ENCODE data around the gene CCR7. TPM values are rescaled to one million over a fixed set of nuclear protein-coding genes. Genes with fewer than 3 reads are reported as not detected.

CCR7 gene
- total and polyA plus RNA-seq, 7 experiments from 2014 or later = 153 to 2,301 (median 633) TPM

DNA sequence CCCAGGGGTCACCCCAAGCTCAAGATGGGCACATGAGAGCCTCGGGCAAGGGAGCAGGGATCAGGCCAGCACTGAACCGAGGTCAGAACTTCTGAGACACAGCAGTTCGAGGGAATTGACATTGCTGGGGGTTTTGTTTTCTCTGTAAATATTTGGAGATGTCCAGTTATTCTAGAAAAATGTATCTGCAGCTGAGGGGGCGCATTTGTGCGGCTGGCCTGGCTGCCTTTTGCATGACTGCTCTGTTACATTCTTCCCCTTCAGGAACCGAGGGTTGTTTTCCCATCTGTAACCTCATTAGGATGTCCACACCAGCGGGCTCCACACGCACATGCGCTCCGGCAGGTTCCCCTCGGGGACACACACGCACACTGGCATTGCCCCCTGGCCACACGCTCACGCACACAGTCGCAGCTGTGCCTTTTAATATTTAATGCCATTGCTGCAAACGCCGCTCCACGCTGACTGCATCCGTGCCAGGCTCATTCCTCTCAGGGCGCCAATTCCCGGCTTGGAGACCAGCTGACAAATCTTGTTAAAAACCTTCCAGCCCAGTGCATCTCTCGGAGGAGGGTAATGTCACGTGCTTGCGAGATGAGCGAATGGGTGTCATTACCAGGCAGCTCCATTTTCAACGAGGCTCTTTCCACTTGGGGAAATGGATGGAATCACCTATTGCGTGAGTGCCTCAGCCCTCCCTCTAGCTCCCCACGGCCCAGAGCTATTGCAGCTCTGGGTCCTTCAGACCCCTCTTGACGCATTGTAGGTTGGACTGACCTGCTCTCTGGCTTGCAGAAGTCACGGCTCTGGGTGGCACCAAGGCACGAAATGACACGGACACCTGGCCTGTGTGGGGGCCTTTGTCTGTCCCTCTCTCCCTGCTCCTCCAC is 13.1 kb downstream of the CCR7 start:
- Mint-ChIP-seq H3K27me3 (no peaks in the 10 kb centered on the region), H3K4me3 (peak overlapping the region in 9 of 10 donors; percentile 4 to 100 (median 58)), H3K36me3 (peaks cover 5 to 48% (median 24%) of the 10 kb centered on the region in 5 donors), H3K4me1 (peaks cover 59 to 100% (median 98%) of the 10 kb centered on the region in 7 donors), H3K9me3 (peaks cover 0 to 10% (median 0%) of the 10 kb centered on the region in 11 donors), H3K27ac (peak overlapping the region; percentile 76 to 100 (median 99))
- ATAC-seq (peak; percentile 2), DNase-seq (peak in 2 of 9 donors; percentile 33 to 43)
- H3K36me3 ChIP-seq (ENCODE audit: control insufficient read depth in 2 of 3, insufficient read depth in 3 of 3, low read length in 3 of 3) = peaks cover 11 to 49% (median 25%) of the 10 kb centered on the region in 3 experiments
- H3K4me1 ChIP-seq (ENCODE audit: control insufficient read depth in 2 of 2, insufficient read depth in 2 of 2, low read length in 2 of 2) = peaks cover 52 to 93% of the 10 kb centered on the region in 2 donors
- no peaks in the 10 kb centered on the region for H3K27me3 ChIP-seq (ENCODE audit: control insufficient read depth in 2 of 2, insufficient read depth in 2 of 2, low read length in 2 of 2)
- peak overlapping the region; percentile 79 for H3K27ac ChIP-seq (ENCODE audit: low read depth, low read length)
- no peaks in the 10 kb centered on the region for H3K9me3 ChIP-seq (ENCODE audit: control insufficient read depth in 2 of 3, low read length in 3 of 3)
- ChIA-PET POLR2A (interaction anchor here (0.6 to 45.4 kb wide), 20 partner anchors 5 to 1137 kb away, joined by 3 to 2132 read pairs (median 4); partner anchors contain the start of genes CCR7, KRTAP16-1 and SMARCE1), CTCF (interaction anchor here (0.6 to 16.3 kb wide), 6 partner anchors 10 to 74 kb away, joined by 3 to 425 read pairs (median 16); partner anchors contain the start of gene CCR7)
- intact Hi-C loops (cut with micrococcal nuclease) = no loop called here
- H3K4me3 ChIP-seq (ENCODE audit: low read length) = no peak overlapping the region

DNA sequence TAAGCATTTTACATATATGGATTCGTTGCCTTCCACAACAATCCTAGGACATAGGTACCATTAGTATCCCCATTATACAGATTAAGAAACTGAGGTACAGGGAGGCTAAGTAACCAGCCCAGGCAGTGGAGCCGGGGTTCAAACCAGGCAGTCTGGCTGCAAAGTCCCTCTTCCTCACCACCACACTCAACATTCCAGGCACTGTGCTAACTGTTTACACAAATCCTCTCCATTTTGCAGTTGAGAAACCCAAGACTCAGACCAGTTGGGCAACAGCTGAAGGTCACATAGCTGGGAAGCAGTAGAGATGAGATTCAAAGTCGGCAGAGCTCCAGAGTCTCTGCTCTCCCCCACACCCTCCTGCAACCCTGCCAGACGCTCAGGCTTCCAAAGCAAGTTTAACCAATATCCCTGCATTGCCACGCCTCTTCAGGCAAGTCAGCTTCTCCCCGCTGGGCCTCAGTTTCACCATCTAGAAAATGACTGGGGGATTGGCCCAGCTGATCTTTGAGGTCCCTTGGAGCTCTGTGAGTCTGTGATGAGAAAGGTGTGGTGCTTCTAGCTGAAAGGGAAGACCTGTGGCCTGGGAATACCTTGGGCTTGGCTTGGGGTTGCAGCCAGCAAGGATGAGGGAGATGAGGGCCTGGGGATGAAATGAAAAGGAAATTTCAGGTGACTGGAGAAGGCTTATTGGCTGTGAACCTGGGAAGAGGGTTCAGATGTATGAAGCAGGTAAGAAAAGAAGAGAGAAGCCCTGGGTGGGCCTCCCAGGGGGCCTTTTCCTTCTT is 14.0 kb downstream of the CCR7 start:
- ATAC-seq (no peak), DNase-seq (peak in 1 of 9 donors; percentile 36)
- Histone ChIP-seq H3K27me3 (ENCODE audit: control insufficient read depth in 2 of 2, insufficient read depth in 2 of 2, low read length in 2 of 2) (no peaks in the 10 kb centered on the region), H3K36me3 (ENCODE audit: control insufficient read depth in 2 of 3, insufficient read depth in 3 of 3, low read length in 3 of 3) (peaks cover 11 to 41% (median 21%) of the 10 kb centered on the region in 3 experiments), H3K4me1 (ENCODE audit: control insufficient read depth in 2 of 2, insufficient read depth in 2 of 2, low read length in 2 of 2) (peaks cover 56 to 93% of the 10 kb centered on the region in 2 donors), H3K9me3 (ENCODE audit: control insufficient read depth in 2 of 3, low read length in 3 of 3) (no peaks in the 10 kb centered on the region), H3K4me3 (ENCODE audit: low read length) (no peak overlapping the region), H3K27ac (ENCODE audit: low read depth, low read length) (peak overlapping the region; percentile 63)
- ChIA-PET POLR2A (interaction anchor here (0.6 to 45.4 kb wide), 17 partner anchors 4 to 1138 kb away, joined by 3 to 2132 read pairs (median 6); partner anchors contain the start of genes CCR7, KRTAP16-1 and SMARCE1), CTCF (interaction anchor here (0.6 to 16.3 kb wide), 6 partner anchors 11 to 1114 kb away, joined by 3 to 425 read pairs (median 11); partner anchors contain the start of gene CCR7)
- peaks cover 59 to 100% (median 98%) of the 10 kb centered on the region in 7 donors for H3K4me1 Mint-ChIP-seq
- H3K4me3 Mint-ChIP-seq = peak overlapping the region in 6 of 10 donors; percentile 25 to 99 (median 35)
- peaks cover 0 to 10% (median 0%) of the 10 kb centered on the region in 11 donors for H3K9me3 Mint-ChIP-seq
- H3K36me3 Mint-ChIP-seq = peaks cover 5 to 43% (median 23%) of the 10 kb centered on the region in 5 donors
- peak overlapping the region; percentile 72 to 100 (median 93) for H3K27ac Mint-ChIP-seq
- no peaks in the 10 kb centered on the region for H3K27me3 Mint-ChIP-seq
- intact Hi-C loops (cut with micrococcal nuclease) = no loop called here

DNA sequence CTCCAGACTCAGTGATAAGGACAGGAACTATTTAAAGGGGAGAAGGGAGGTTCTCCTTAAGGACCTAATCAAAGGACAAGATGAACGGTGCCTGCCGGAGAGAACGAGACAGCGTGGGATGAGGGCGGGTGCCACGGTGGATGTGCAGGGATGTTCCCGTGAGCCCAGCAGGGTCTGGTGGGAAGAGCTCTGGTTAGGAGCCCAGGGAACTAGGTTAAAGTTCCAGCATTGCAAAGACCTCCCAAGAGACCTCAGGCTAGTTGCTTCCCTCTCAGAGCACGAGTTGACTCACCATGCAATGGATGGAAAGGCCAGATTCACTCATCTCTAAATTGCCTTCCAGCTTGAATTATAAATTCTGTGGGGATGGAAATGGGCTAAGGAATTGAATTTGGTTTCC is 14.7 kb downstream of the CCR7 start:
- ATAC-seq = no peak
- H3K4me3 Mint-ChIP-seq = peak overlapping the region in 7 of 10 donors; percentile 33 to 99 (median 55)
- H3K4me3 ChIP-seq (ENCODE audit: low read length) = no peak overlapping the region
- H3K4me1 ChIP-seq (ENCODE audit: control insufficient read depth in 2 of 2, insufficient read depth in 2 of 2, low read length in 2 of 2) = peaks cover 56 to 94% of the 10 kb centered on the region in 2 donors
- peaks cover 0 to 10% (median 0%) of the 10 kb centered on the region in 11 donors for H3K9me3 Mint-ChIP-seq
- no peaks in the 10 kb centered on the region for H3K27me3 Mint-ChIP-seq
- H3K27ac ChIP-seq (ENCODE audit: low read depth, low read length) = peak overlapping the region; percentile 63
- no peaks in the 10 kb centered on the region for H3K9me3 ChIP-seq (ENCODE audit: control insufficient read depth in 2 of 3, low read length in 3 of 3)
- no peaks in the 10 kb centered on the region for H3K27me3 ChIP-seq (ENCODE audit: control insufficient read depth in 2 of 2, insufficient read depth in 2 of 2, low read length in 2 of 2)
- CTCF ChIA-PET = interaction anchor here (0.8 to 16.3 kb wide), 5 partner anchors 12 to 1115 kb away, joined by 3 to 425 read pairs (median 19); partner anchors contain the start of gene CCR7
- peaks cover 11 to 34% (median 21%) of the 10 kb centered on the region in 3 experiments for H3K36me3 ChIP-seq (ENCODE audit: control insufficient read depth in 2 of 3, insufficient read depth in 3 of 3, low read length in 3 of 3)
- intact Hi-C loops (cut with micrococcal nuclease) = no loop called here
- H3K36me3 Mint-ChIP-seq = peaks cover 5 to 42% (median 23%) of the 10 kb centered on the region in 5 donors
- POLR2A ChIA-PET = interaction anchor here (0.6 to 45.4 kb wide), 9 partner anchors 3 to 758 kb away, joined by 3 to 2132 read pairs (median 7); partner anchors contain the start of genes CCR7 and KRTAP16-1
- peaks cover 60 to 100% (median 98%) of the 10 kb centered on the region in 7 donors for H3K4me1 Mint-ChIP-seq
- H3K27ac Mint-ChIP-seq = peak overlapping the region; percentile 67 to 100 (median 93)
- DNase-seq = peak in 1 of 9 donors; percentile 21

DNA sequence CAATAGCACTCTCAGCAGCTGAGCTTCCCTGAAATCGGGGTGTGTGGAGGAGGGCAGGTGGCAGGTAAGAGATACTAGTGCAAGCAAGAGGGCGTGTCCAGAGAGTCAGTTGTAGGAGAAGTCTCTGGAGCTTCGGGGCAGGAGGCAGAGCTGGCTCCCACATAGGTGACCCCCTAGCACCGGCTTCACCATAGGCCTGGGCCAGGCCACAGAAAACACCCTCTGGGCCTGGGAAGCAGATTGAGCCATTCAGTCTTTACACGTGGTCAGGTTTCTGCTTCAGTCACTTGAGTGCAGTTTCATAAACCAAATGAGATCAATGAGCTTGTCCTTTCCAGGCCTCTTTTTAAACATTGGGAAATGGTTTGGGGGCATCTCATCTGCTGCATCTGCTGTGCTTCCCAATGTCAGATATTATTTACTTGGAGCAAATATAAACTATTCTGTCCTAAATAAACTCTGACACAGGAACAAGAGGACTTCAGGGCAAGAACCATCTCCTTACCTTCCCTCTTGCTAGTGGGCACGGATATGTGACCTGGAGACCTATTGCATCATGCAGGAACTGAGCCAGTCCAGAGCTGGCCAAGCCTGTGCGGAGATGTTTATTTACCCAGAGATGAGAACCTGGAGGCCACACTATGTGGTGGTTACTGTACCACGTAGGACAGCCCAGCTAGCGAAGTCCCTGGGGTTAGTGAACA is 16.1 kb downstream of the CCR7 start:
- peak overlapping the region; percentile 63 for H3K27ac ChIP-seq (ENCODE audit: low read depth, low read length)
- Mint-ChIP-seq H3K27ac (peak overlapping the region; percentile 68 to 100 (median 93)), H3K9me3 (peaks cover 0 to 10% (median 0%) of the 10 kb centered on the region in 11 donors), H3K27me3 (no peaks in the 10 kb centered on the region), H3K4me1 (peaks cover 53 to 94% (median 91%) of the 10 kb centered on the region in 7 donors), H3K36me3 (peaks cover 0 to 28% (median 12%) of the 10 kb centered on the region in 5 donors), H3K4me3 (peak overlapping the region in 9 of 10 donors; percentile 18 to 99 (median 59))
- ChIA-PET POLR2A (interaction anchor here (0.7 to 45.4 kb wide), 17 partner anchors 2 to 229 kb away, joined by 3 to 2132 read pairs (median 5); partner anchors contain the start of genes CCR7, SMARCE1 and TOP2A), CTCF (interaction anchor here (0.7 to 8.3 kb wide), 10 partner anchors 8 to 77 kb away, joined by 3 to 67 read pairs (median 7); partner anchors contain the start of gene CCR7)
- no peak overlapping the region for H3K4me3 ChIP-seq (ENCODE audit: low read length)
- no peaks in the 10 kb centered on the region for H3K9me3 ChIP-seq (ENCODE audit: control insufficient read depth in 2 of 3, low read length in 3 of 3)
- peaks cover 51 to 84% of the 10 kb centered on the region in 2 donors for H3K4me1 ChIP-seq (ENCODE audit: control insufficient read depth in 2 of 2, insufficient read depth in 2 of 2, low read length in 2 of 2)
- peaks cover 0 to 19% (median 8%) of the 10 kb centered on the region in 3 experiments for H3K36me3 ChIP-seq (ENCODE audit: control insufficient read depth in 2 of 3, insufficient read depth in 3 of 3, low read length in 3 of 3)
- intact Hi-C loops (cut with micrococcal nuclease) = loop anchor here in 1 of 2 donors (5.0 kb wide), 1 partner anchor 227 kb away; no protein-coding TSS in a partner anchor
- ATAC-seq = no peak
- H3K27me3 ChIP-seq (ENCODE audit: control insufficient read depth in 2 of 2, insufficient read depth in 2 of 2, low read length in 2 of 2) = no peaks in the 10 kb centered on the region
- peak in 4 of 9 donors; percentile 4 to 36 (median 24) for DNase-seq

DNA sequence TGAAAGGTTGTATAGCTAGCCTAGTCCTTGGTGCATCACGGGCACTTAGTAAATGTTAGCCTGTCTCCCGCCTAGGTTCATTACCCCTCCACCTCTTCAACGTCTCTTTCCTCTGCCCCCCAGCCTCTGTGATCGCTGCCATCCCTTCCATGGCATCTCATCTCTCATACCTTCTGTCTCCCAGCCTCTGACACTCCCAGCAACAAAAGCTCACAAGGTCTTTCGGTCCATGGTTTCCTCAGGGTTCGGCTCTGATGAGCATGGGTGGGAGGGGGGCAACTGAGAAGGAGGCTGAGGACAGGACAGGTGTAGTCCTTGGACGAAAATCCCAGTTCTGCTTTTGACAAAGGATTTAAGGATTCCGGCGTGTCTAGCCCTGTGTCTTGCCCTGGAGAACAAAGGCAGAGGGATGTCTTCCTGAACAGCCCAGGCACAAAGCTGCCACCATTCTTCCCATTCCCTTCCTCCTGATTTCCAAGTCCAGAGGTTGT is 16.7 kb downstream of the CCR7 start:
- ATAC-seq (no peak), DNase-seq (peak in 1 of 9 donors; percentile 18)
- no peak overlapping the region for H3K4me3 ChIP-seq (ENCODE audit: low read length)
- H3K27me3 Mint-ChIP-seq = no peaks in the 10 kb centered on the region
- peak overlapping the region; percentile 75 to 100 (median 93) for H3K27ac Mint-ChIP-seq
- peak overlapping the region in 9 of 10 donors; percentile 8 to 99 (median 39) for H3K4me3 Mint-ChIP-seq
- intact Hi-C loops (cut with micrococcal nuclease) = loop anchor here in 1 of 2 donors (5.0 kb wide), 1 partner anchor 226 kb away; no protein-coding TSS in a partner anchor
- peaks cover 51 to 81% of the 10 kb centered on the region in 2 donors for H3K4me1 ChIP-seq (ENCODE audit: control insufficient read depth in 2 of 2, insufficient read depth in 2 of 2, low read length in 2 of 2)
- peaks cover 0 to 10% (median 0%) of the 10 kb centered on the region in 11 donors for H3K9me3 Mint-ChIP-seq
- ChIA-PET CTCF (interaction anchor here (0.7 to 8.3 kb wide), 11 partner anchors 9 to 1117 kb away, joined by 3 to 67 read pairs (median 3); partner anchors contain the start of gene CCR7), POLR2A (interaction anchor here (0.5 to 45.4 kb wide), 18 partner anchors 1 to 543 kb away, joined by 3 to 2132 read pairs (median 5); partner anchors contain the start of genes CCR7, SMARCE1 and TOP2A)
- H3K27ac ChIP-seq (ENCODE audit: low read depth, low read length) = peak overlapping the region; percentile 63
- H3K36me3 ChIP-seq (ENCODE audit: control insufficient read depth in 2 of 3, insufficient read depth in 3 of 3, low read length in 3 of 3) = peaks cover 0 to 13% (median 2%) of the 10 kb centered on the region in 3 experiments
- H3K36me3 Mint-ChIP-seq = peaks cover 0 to 22% (median 8%) of the 10 kb centered on the region in 5 donors
- H3K9me3 ChIP-seq (ENCODE audit: control insufficient read depth in 2 of 3, low read length in 3 of 3) = no peaks in the 10 kb centered on the region
- H3K4me1 Mint-ChIP-seq = peaks cover 47 to 94% (median 89%) of the 10 kb centered on the region in 7 donors
- H3K27me3 ChIP-seq (ENCODE audit: control insufficient read depth in 2 of 2, insufficient read depth in 2 of 2, low read length in 2 of 2) = no peaks in the 10 kb centered on the region
